Hepatocyte (in vitro differentiated cells): Measurements from ENCODE around the gene SERPINB6. TPM values are rescaled to one million over a fixed set of nuclear protein-coding genes. Genes with fewer than 3 reads are reported as not detected.
"Not testable (repeated sequence)": the region's sequence is repeated elsewhere in the genome, so short reads cannot be mapped to it uniquely, and the experiment has no call there.

Experiments
- DNase-seq: peaks from one replicate; pipeline ENCODE4 v3.0.0-alpha.2; 2016; ENCODE audit warnings: low spot score
- H2AFZ ChIP-seq: fragments of 200-600 bp; sonication (generic); 2 replicates; pipeline ENCODE4 v1.6.0; 2016; ENCODE audit warnings: antibody characterized with exemption, mild to moderate bottlenecking
- H3K27ac ChIP-seq: fragments of 200-600 bp; sonication (generic); 2 replicates; pipeline ENCODE4 v1.5.1; 2016; ENCODE audit warnings: mild to moderate bottlenecking
- H3K27me3 ChIP-seq: fragments of 200-600 bp; sonication (generic); 2 replicates; pipeline ENCODE4 v1.6.1; 2016
- H3K36me3 ChIP-seq: fragments of 200-600 bp; sonication (generic); replicated peaks from 2 replicates; pipeline ENCODE4 v1.5.1; 2016; ENCODE audit warnings: low read depth; ENCODE audit not compliant: insufficient read depth
- H3K4me1 ChIP-seq: fragments of 200-600 bp; sonication (generic); 2 replicates; pipeline ENCODE4 v1.5.1; 2016; ENCODE audit warnings: mild to moderate bottlenecking, moderate library complexity; ENCODE audit not compliant: insufficient read depth
- H3K4me2 ChIP-seq: fragments of 200-600 bp; sonication (generic); 2 replicates; pipeline ENCODE4 v1.6.0; 2016
- H3K4me3 ChIP-seq: fragments of 200-600 bp; sonication (generic); 2 replicates; pipeline ENCODE4 v1.5.1; 2016; ENCODE audit warnings: mild to moderate bottlenecking
- H3K79me2 ChIP-seq: fragments of 200-600 bp; sonication (generic); 2 replicates; pipeline ENCODE4 v1.6.0; 2017; ENCODE audit warnings: mild to moderate bottlenecking
- H3K9me2 ChIP-seq: fragments of 200-600 bp; sonication (generic); replicated peaks from 2 replicates; pipeline ENCODE4 v1.6.0; 2017; ENCODE audit warnings: mild to moderate bottlenecking; ENCODE audit not compliant: insufficient read depth
- H3K9me3 ChIP-seq: fragments of 200-600 bp; sonication (generic); 2 replicates; pipeline ENCODE4 v1.5.1; 2016; ENCODE audit warnings: low read depth, mild to moderate bottlenecking
- H4K20me1 ChIP-seq: fragments of 200-600 bp; sonication (generic); 2 replicates; pipeline ENCODE4 v1.6.0; 2016; ENCODE audit warnings: mild to moderate bottlenecking; ENCODE audit not compliant: insufficient read depth, poor library complexity, severe bottlenecking
- EZH2 ChIP-seq: fragments of 200-600 bp; sonication (generic); IDR thresholded peaks from 2 replicates; pipeline ENCODE4 v1.6.1; 2016; ENCODE audit warnings: antibody characterized with exemption, mild to moderate bottlenecking, borderline replicate concordance
- EZH2phosphoT487 ChIP-seq: fragments of 200-600 bp; sonication (generic); IDR thresholded peaks from one replicate; pipeline ENCODE4 v1.6.1; 2018; ENCODE audit warnings: antibody characterized with exemption, mild to moderate bottlenecking, low read depth, moderate library complexity; ENCODE audit not compliant: unreplicated experiment, severe bottlenecking
- WGBS: methylation state at CpG from one replicate; pipeline ENCODE4 v1.1.6; 2016; ENCODE audit warnings: low lambda C conversion rate; ENCODE audit errors: missing lambda C conversion rate; 5-methylcytosine and 5-hydroxymethylcytosine counted together
- polyA plus RNA-seq: library from polyadenylated mRNA; unstranded; fragments of >200 nt; fragmentation: Nextera tagmentation; extraction: Ambion mirVana; gene quantifications from 2 replicates; pipeline ENCODE4 v1.2.1, GENCODE V29; 2016
- total RNA-seq: library from RNA; depleted of rRNA; stranded (reverse); fragments of >200 nt; gene quantifications from 2 replicates; pipeline ENCODE4 v1.2.3, GENCODE V29; 2014
- TF ChIP-seq, protein P1 (sequence below): fragments of 200-600 bp; sonication (generic); IDR thresholded peaks from 2 replicates; pipeline ENCODE4 v1.5.1; 2016; ENCODE audit warnings: antibody characterized with exemption, mild to moderate bottlenecking; ENCODE audit not compliant: poor library complexity

SERPINB6 gene
- total and polyA plus RNA-seq, 2 experiments from 2014 or later, result 87.9 to 109 TPM

DNA sequence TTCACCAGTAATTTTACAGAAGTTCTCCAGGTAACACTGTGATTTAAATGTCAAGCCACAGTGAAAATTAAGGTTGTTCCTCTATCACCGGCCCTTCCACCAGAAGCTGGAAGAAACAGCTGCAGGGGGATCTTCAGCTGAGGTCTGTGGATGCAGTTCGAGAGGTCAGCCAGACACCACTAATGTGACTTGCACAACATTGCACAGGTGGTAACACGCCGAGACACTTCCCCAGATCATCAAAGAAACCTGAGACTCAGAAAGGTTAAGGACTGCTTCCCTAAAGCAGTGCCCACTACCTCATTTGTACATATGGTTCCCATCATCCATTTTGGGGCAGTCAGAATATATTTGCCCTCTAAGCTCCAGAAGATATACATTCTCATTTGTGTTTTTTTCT is 60.2 kb downstream of the SERPINB6 start:
- TF ChIP-seq EZH2phosphoT487 (no peak), EZH2 (no peak)
- TF ChIP-seq, protein P1, sequence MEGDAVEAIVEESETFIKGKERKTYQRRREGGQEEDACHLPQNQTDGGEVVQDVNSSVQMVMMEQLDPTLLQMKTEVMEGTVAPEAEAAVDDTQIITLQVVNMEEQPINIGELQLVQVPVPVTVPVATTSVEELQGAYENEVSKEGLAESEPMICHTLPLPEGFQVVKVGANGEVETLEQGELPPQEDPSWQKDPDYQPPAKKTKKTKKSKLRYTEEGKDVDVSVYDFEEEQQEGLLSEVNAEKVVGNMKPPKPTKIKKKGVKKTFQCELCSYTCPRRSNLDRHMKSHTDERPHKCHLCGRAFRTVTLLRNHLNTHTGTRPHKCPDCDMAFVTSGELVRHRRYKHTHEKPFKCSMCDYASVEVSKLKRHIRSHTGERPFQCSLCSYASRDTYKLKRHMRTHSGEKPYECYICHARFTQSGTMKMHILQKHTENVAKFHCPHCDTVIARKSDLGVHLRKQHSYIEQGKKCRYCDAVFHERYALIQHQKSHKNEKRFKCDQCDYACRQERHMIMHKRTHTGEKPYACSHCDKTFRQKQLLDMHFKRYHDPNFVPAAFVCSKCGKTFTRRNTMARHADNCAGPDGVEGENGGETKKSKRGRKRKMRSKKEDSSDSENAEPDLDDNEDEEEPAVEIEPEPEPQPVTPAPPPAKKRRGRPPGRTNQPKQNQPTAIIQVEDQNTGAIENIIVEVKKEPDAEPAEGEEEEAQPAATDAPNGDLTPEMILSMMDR, result no peak
- no peaks in the 10 kb centered on the region for H3K36me3 ChIP-seq
- H4K20me1 ChIP-seq, result no peaks in the 10 kb centered on the region
- no peaks in the 10 kb centered on the region for H3K9me3 ChIP-seq
- H3K27ac ChIP-seq, result no peak overlapping the region
- H3K79me2 ChIP-seq, result no peaks in the 10 kb centered on the region
- no peak overlapping the region for H3K4me2 ChIP-seq
- no peaks in the 10 kb centered on the region for H3K9me2 ChIP-seq
- no peak overlapping the region for H3K4me3 ChIP-seq
- peaks cover 3% of the 10 kb centered on the region for H3K4me1 ChIP-seq
- 54% methylated on average over 4 of the region's 4 CpGs for WGBS
- no peak for DNase-seq
- no peak overlapping the region for H2AFZ ChIP-seq
- H3K27me3 ChIP-seq, result no peaks in the 10 kb centered on the region

DNA sequence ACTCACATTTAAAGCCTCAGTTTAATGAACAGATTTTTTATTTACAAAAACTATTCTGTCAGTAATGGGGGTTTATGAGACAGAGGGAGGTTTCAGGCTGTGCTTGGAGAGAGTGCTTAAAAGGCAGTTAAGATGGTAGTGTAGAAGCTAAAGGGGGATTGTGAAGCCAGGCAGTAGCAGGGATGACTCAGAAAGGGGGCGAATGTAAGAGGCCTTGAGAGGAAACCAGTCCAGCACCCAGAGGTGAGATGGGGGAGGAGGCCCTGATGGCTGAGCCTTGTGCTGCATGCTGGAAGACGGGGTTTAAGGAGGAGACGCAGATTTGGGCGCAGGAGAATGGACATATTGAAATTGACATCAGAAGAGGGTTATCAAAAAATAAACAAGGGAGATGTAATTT is 61.6 kb downstream of the SERPINB6 start:
- no peaks in the 10 kb centered on the region for H3K9me2 ChIP-seq
- no peaks in the 10 kb centered on the region for H3K9me3 ChIP-seq
- TF ChIP-seq, protein P1, result no peak
- TF ChIP-seq EZH2phosphoT487 (no peak), EZH2 (no peak)
- H3K79me2 ChIP-seq, result no peaks in the 10 kb centered on the region
- H3K4me1 ChIP-seq, result peaks cover 3% of the 10 kb centered on the region
- no peak overlapping the region for H3K4me2 ChIP-seq
- no peak overlapping the region for H3K4me3 ChIP-seq
- no peaks in the 10 kb centered on the region for H4K20me1 ChIP-seq
- no peak overlapping the region for H2AFZ ChIP-seq
- 78% methylated on average over 4 of the region's 4 CpGs for WGBS
- H3K36me3 ChIP-seq, result no peaks in the 10 kb centered on the region
- H3K27me3 ChIP-seq, result no peaks in the 10 kb centered on the region
- no peak for DNase-seq
- no peak overlapping the region for H3K27ac ChIP-seq

DNA sequence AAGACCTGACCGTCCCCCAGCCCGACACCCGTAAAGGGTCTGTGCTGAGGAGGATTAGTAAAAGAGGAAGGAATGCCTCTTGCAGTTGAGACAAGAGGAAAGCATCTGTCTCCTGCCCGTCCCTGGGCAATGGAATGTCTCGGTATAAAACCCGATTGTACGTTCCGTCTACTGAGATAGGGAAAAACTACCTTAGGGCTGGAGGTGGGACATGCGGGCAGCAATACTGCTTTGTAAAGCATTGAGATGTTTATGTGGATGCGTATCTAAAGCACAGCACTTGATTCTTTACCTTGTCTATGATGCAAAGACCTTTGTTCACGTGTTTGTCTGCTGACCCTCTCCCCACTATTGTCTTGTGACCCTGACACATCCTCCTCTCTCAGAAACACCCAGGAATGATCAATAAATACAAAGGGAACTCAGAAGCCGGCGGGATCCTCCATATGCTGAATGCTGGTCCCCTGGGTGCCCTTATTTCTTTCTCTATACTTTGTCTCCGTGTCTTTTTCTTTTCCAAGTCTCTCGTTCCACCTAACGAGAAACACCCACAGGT is 62.2 kb downstream of the SERPINB6 start:
- not testable (repeated sequence) for DNase-seq, H3K9me3 ChIP-seq, H3K9me2 ChIP-seq, H3K4me3 ChIP-seq, H4K20me1 ChIP-seq, H3K4me1 ChIP-seq, H2AFZ ChIP-seq, H3K27ac ChIP-seq, H3K27me3 ChIP-seq, H3K36me3 ChIP-seq, H3K79me2 ChIP-seq, H3K4me2 ChIP-seq
- WGBS, result 62% methylated on average over 16 of the region's 16 CpGs

DNA sequence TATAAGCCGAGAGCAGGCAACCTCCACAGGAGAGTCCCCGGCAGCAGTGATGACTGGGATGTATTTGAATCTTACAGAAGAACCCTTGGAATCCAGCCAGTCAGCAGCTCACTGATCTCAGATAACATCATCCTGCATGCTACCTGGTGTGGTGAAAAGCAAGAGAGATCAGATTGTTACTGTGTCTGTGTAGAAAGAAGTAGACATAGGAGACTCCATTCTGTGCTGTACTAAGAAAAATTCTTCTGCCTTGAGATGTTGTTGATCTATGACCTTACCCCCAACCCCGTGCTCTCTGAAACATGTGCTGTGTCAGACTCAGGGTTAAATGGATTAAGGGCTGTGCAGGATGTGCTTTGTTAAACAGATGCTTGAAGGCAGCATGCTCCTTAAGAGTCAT is 62.9 kb downstream of the SERPINB6 start:
- not testable (repeated sequence) for H3K27me3 ChIP-seq, H3K36me3 ChIP-seq, H3K9me3 ChIP-seq, H3K79me2 ChIP-seq, H3K4me1 ChIP-seq, H2AFZ ChIP-seq, H4K20me1 ChIP-seq, H3K4me3 ChIP-seq, H3K27ac ChIP-seq, H3K9me2 ChIP-seq, H3K4me2 ChIP-seq
- peak; percentile 52 for DNase-seq
- 37% methylated on average over 3 of the region's 3 CpGs for WGBS

DNA sequence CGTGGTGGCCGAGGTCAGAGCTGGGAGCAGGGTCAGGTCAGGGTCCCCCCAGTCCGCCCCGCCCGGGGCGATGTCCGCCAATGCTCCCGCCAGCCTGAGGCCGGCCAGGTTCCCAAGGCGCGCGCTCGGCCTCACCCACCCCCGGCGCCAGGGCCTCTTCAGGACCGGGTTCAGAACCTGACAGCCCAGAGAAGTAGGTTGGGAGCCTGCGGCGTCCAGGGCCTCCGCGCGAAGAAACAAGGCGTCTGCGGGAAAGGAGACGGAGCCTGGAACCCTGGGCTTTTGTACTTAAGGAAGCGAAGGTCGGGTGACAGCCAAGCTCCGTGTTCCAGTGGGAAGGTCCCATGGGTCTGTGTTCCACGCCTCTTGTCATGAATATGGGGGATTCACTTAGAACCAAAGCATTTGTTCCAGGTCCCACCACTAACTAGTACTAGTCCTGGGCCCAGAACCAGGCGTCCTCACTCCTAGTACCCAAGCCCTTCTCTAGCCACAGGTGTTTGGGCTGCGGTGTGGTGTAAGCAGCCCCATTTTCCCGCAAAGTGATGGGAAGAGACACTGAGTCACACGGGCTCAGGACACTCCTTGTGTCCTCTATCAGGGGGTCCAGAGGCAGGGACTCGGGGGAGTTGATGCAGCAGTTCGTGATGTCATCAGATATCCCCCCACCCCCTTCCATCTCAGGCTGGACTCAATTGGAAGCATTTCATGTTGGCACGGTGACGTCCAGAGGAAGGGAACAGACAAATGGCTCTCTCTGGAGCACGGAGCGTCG is 67.8 kb downstream of the SERPINB6 start:
- WGBS, result 61% methylated on average over 17 of the region's 39 CpGs
- not testable (repeated sequence) for H3K4me1 ChIP-seq, DNase-seq, H3K9me2 ChIP-seq, H3K36me3 ChIP-seq, H3K79me2 ChIP-seq, H3K9me3 ChIP-seq, H3K27me3 ChIP-seq, H4K20me1 ChIP-seq, H3K27ac ChIP-seq
- peak overlapping the region; percentile 70 for H3K4me3 ChIP-seq
- H2AFZ ChIP-seq, result peak overlapping the region; percentile 44
- peak overlapping the region; percentile 98 for H3K4me2 ChIP-seq

DNA sequence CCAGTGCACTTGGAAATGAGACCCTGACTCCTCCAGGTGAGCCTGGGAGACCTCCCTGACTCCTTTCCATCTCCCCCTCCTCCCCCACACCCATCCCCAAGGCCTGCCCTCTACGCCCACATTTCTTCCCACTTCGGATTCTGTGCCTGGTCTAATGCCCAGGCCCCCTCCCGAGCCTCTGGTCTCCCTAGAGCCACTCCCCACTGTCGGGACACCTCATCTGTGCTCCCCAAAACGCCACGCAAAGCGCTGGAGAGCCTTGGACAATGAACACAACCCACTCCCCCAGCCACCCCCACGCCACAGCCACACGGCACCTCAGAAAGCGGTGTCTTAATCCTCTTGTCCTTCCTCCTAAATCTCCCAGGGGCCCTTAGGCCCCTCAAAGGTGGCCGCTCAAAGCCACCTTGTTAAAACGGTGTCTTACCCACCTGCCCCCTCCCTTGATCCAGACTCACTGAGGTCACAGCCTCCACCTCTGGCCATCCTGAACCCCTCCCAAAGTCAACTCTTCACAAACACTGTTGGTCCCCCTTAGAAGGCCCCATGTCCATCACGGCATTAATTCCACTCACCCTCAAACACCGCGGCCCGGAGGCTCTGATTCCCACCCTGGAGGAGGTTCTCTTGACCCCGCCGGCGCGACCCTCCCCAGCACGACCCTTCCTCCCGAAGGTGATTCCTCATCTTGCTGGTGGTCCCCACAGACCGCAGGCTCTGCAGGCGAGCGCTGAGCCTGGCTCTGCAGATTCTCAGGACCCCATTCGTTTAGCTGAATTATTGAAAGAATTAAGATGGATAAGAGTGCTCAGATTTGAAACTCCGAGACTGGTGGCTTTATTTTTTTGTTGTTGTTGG is 69.5 kb downstream of the SERPINB6 start:
- not testable (repeated sequence) for H3K36me3 ChIP-seq, H4K20me1 ChIP-seq, H3K9me3 ChIP-seq, DNase-seq, H3K79me2 ChIP-seq, H3K4me1 ChIP-seq, H3K27me3 ChIP-seq, H3K9me2 ChIP-seq
- WGBS, result 48% methylated on average over 23 of the region's 27 CpGs
- H2AFZ ChIP-seq, result peak overlapping the region; percentile 44
- H3K27ac ChIP-seq, result peak overlapping the region; percentile 36
- H3K4me2 ChIP-seq, result peak overlapping the region; percentile 98
- peak overlapping the region; percentile 70 for H3K4me3 ChIP-seq
